Stimulated activated CD8-positive, alpha-beta memory T cell treated with anti-CD3 and anti-CD28 coated beads, Interleukin-7, amount 100 ng/mL, for 4 hours (primary cell): ENCODE data around the gene GAB2.
"Not testable (repeated sequence)": the region's sequence is repeated elsewhere in the genome, so short reads cannot be mapped to it uniquely, and the experiment has no call there.

Experiments used
- DNase-seq, 2 donors: peaks; one replicate each; pipeline ENCODE4 v3.0.0-alpha.2; 2020; ENCODE audit warnings: low read depth in 2 of 2

GAB2 gene

GRCh38 chr11:78187366-78188285, 230.0 kb downstream of the GAB2 start:
- peak; percentile 79 to 83 for DNase-seq

DNA sequence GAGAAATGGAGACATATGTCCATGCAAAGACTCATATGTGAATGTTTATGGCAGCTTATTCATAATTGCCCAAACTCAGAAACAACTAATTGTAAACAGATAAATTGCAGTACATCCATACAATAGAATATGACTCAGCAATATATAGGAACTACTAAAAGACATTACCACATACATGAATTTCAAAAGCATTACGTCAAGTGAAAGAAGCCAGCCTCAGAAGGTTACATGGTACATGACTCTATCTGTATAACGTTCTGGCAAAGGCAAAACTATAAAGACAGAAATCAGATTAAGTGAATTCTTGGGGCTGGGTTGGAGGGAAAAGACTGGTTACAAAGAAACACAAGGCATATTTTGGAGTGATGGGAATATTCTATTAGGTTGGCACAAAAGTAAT, 236.4 kb downstream of the GAB2 start:
- DNase-seq, result no peak

- no peak for DNase-seq
Measured at GRCh38 chr11:78180751-78181150, 236.9 kb downstream of the GAB2 start.

GRCh38 chr11:78179459-78180071, 238.1 kb downstream of the GAB2 start:
- no peak for DNase-seq

DNA sequence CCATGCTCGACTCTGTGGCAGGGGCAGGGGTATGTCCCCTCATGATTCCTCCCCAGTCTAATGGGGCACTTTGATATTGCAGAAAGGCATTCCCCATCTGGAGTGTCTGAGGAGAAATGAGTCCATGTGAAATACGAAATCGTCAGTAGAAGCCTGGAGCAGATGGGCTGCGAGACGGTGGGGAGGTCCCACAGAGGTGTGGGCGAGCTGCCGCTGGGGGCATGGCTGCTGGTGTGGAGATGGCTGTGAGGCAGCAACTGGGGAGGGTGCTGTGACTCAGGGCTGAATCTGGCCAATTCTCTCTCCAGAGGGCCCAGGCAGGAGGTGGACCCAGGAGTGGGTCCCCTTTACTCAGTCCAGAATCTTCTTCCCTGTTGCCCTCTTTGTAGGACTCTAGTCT, 240.4 kb downstream of the GAB2 start:
- DNase-seq, result no peak

- DNase-seq, result no peak
Measured at GRCh38 chr11:78176605-78177141, 240.9 kb downstream of the GAB2 start.

GRCh38 chr11:78175862-78176261, 241.8 kb downstream of the GAB2 start:
- DNase-seq, result not testable (repeated sequence)

- no peak for DNase-seq
Measured at GRCh38 chr11:78171951-78172350, 245.7 kb downstream of the GAB2 start.

GRCh38 chr11:78170874-78171549, 246.6 kb downstream of the GAB2 start:
- DNase-seq, result no peak

GRCh38 chr11:78170413-78170812, 247.2 kb downstream of the GAB2 start:
- no peak for DNase-seq

DNA sequence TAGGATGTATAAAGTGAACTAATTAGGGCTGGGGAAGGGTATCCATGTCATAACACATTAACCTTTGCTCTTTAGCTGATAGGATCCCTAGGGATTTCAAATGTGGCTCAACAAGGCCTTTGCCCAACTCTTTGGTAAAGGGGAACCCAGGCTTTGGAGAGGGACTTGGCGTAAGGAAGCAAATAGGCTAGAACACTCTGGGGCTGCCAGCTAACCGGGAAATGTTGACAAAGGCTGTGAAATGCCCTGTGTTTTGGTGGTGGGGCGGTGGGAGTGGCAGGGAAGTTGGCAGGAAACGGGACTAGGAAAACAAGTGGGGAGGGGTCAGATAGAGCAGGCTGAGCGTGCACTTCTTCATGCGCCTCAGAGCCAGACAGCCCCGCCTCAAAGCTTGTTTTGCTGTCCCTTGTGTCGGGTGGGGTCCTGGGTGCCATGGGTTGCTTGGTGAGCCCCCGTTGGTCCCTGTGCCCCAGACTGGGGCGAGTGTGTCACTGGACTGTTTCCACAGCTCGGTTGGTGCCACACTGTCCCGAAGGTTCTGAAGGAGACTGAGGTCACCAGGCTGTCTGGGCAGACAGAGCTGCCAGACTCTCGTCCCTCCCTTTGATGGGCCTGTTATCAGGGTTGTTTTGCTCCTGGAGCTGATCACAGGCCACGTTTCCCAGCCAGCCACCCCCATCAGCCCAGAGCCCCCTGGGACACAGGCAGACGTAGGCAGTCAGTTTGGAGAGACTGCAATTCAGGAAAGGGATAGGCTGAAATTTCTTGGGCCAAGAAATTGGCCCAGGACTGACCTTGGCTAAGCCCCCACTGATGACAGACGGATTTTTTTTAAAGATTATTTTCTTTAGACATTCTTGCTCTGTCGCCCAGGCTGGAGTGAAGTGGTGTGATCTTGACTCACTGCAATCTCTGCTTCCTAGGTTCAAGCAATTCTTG, 248.8 kb downstream of the GAB2 start:
- DNase-seq, result no peak

DNA sequence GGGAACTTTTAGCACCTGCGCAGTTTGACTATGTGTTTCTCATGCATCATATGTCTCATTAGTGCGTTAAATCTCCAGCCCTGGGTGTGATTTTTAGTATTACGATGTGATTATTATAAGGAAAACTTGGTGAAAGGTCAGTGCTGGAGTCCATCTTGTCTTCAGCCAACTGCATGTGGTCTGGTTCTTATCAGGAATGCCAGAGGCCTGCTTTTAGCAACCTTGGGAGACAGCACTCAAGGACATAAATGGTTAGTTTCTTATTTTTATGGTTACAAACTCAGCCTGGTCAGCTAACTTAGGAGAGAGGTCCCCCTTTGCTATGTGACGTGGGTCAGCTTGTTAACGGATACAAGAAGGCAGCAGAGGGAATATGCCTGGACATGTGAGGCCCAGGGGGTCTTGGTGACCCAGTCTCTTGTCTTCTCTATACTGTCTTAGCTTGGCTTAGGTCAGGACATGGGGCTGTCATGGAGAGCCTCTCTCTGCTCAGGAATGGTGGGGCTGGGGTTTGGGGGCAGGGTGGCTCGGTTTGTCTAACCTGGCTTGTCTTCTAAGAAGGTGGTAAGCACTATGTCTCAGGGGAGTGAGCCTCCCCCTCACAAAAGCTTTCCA, 250.7 kb downstream of the GAB2 start:
- DNase-seq, result no peak
